ENCODE results near the gene ABCC10.

Gene ABCC10

DNA sequence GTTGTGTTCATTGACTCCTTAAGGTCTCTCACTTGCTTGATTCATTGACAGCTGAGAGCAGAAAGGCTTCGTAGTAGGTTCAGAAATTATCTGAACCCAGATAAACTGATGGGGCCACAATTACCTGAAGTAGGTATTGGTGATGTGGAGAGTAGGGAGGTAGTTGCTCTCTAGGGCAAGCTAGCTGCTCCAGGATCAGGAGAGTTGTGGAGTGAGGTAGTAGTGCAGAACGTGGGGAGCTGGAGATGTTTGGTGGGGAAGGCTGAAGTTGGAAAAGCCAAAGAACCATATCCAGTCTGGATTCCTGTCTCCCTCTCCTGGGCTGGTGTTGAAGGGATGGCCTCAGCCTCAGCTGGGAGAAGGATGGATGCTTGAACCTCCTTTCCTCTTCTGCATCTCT is 65.9 kb downstream of the ABCC10 start:
- TF ChIP-seq, protein P1, sequence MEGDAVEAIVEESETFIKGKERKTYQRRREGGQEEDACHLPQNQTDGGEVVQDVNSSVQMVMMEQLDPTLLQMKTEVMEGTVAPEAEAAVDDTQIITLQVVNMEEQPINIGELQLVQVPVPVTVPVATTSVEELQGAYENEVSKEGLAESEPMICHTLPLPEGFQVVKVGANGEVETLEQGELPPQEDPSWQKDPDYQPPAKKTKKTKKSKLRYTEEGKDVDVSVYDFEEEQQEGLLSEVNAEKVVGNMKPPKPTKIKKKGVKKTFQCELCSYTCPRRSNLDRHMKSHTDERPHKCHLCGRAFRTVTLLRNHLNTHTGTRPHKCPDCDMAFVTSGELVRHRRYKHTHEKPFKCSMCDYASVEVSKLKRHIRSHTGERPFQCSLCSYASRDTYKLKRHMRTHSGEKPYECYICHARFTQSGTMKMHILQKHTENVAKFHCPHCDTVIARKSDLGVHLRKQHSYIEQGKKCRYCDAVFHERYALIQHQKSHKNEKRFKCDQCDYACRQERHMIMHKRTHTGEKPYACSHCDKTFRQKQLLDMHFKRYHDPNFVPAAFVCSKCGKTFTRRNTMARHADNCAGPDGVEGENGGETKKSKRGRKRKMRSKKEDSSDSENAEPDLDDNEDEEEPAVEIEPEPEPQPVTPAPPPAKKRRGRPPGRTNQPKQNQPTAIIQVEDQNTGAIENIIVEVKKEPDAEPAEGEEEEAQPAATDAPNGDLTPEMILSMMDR (conservative IDR thresholded peaks at IDR 0.05; ENCODE audit: low read length): no peak
- no peak for DNase-seq (ENCODE audit: low read depth)
- no peak overlapping the region for H3K4me3 ChIP-seq (ENCODE audit: low read length)

DNA sequence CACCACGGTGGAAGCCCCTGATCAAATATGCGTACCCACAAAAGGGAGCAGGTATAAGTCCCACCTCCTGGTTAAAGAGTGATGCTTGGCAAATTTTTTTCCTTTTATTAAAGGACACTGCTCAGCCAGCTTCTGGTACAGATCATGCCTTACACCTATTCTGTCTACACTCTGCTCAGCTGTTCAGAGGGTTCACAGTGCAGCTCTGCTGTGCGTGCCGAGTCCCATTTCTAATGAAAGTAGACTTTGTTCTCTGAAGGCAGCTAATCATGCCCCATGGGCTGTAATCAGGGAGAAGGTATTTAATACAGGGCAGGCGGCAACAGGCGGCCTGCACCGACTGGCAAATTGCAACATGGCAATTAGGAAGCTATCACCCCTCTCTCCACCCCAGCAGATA is 66.5 kb downstream of the ABCC10 start:
- TF ChIP-seq, protein P1 (conservative IDR thresholded peaks at IDR 0.05; ENCODE audit: low read length): no peak
- DNase-seq (ENCODE audit: low read depth): no peak
- H3K4me3 ChIP-seq (ENCODE audit: low read length): no peak overlapping the region

- no peak for DNase-seq (ENCODE audit: low read depth)
- TF ChIP-seq, protein P1 (conservative IDR thresholded peaks at IDR 0.05; ENCODE audit: low read length): no peak
- H3K4me3 ChIP-seq (ENCODE audit: low read length): no peak overlapping the region
These were observed 67.0 kb downstream of the ABCC10 start for GRCh38 chr6:43494321-43494720.

GRCh38 chr6:43494766-43495165 is 67.4 kb downstream of the ABCC10 start:
- no peak overlapping the region for H3K4me3 ChIP-seq (ENCODE audit: low read length)
- TF ChIP-seq, protein P1 (conservative IDR thresholded peaks at IDR 0.05; ENCODE audit: low read length): no peak
- no peak for DNase-seq (ENCODE audit: low read depth)

DNA sequence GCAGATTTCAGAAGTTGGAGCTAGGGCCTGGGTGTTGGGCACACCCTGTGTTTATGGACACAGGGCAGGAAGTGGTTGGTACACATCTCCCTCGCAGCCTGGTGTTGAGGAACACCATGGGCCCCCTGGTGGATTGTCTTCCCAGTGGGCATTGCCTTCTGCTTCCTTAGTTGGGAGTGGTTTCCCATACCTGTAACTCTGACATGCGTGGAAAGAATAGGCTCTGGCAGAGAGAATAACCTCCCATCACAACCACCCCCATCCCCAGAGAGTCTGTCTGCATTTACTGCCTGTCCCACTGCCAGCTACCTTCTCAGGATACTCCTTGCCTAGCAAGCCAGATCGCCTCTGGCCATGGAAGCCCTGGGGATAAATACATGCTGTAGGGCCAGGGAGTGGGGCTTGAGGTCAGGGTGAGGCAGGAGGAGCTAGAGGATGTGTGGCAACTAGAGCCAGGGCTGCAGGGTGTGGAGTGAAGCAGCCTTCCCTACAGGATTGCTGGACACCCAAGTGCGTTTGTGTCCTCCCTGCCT is 68.1 kb downstream of the ABCC10 start:
- no peak overlapping the region for H3K4me3 ChIP-seq (ENCODE audit: low read length)
- TF ChIP-seq, protein P1 (conservative IDR thresholded peaks at IDR 0.05; ENCODE audit: low read length): peak; percentile 35
- no peak for DNase-seq (ENCODE audit: low read depth)

- H3K4me3 ChIP-seq (ENCODE audit: low read length): no peak overlapping the region; the same call in 1 of the 2 replicates
- TF ChIP-seq, protein P1 (conservative IDR thresholded peaks at IDR 0.05; ENCODE audit: low read length): peak; percentile 59
- peak; percentile 65 for DNase-seq (ENCODE audit: low read depth)
These were observed 69.2 kb downstream of the ABCC10 start for GRCh38 chr6:43496370-43497128.

DNA sequence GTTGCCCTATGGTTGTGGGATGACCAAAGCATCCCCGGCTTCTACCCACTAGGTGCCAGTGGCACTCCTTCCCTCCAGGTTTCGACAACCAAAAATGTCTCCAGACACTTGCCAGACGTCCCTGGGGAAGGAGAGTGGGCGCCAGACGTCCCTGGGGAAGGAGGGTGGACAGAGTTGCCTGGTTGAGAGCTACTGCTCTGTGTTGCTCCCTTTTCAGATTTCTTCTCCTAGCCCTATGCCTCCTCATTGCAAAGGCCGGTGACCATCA is 69.7 kb downstream of the ABCC10 start:
- TF ChIP-seq, protein P1 (conservative IDR thresholded peaks at IDR 0.05; ENCODE audit: low read length): no peak
- H3K4me3 ChIP-seq (ENCODE audit: low read length): no peak overlapping the region
- DNase-seq (ENCODE audit: low read depth): no peak

Data from AG10803 (cell line).